Cardiac muscle cell (in vitro differentiated cells and primary cell): ENCODE results near the gene EDRF1. TPM values are rescaled to one million over a fixed set of nuclear protein-coding genes. Genes with fewer than 3 reads are reported as not detected.

Experiments
- DNase-seq, 2 donors: peaks; one replicate each; pipeline versions ENCODE4 v3.0.0 to v3.0.0-alpha.2; 2010 to 2017; ENCODE audit warnings: low read depth in 1 of 2, low spot score in 1 of 2
- H3K27ac ChIP-seq: fragments of 200-600 bp; sonication (generic); 2 replicates; pipeline ENCODE4 v1.5.1; 2016
- H3K27me3 ChIP-seq: fragments of 200-600 bp; sonication (generic); 2 replicates; pipeline ENCODE4 v1.6.0; 2016; ENCODE audit warnings: control low read depth
- H3K36me3 ChIP-seq: fragments of 200-600 bp; sonication (generic); 2 replicates; pipeline ENCODE4 v1.5.1; 2016; ENCODE audit warnings: control low read depth
- H3K4me1 ChIP-seq: fragments of 200-600 bp; sonication (generic); 2 replicates; pipeline ENCODE4 v1.8.1; 2017; ENCODE audit warnings: low read depth, mild to moderate bottlenecking, mixed run types
- H3K4me3 ChIP-seq: fragments of 200-600 bp; sonication (generic); 2 replicates; pipeline ENCODE4 v1.5.1; 2016; ENCODE audit warnings: mild to moderate bottlenecking
- H3K9me3 ChIP-seq: fragments of 200-600 bp; sonication (generic); 2 replicates; pipeline ENCODE4 v1.5.1; 2017; ENCODE audit warnings: low read depth, mild to moderate bottlenecking, control low read depth
- CTCF ChIP-seq: IDR thresholded peaks from 2 replicates; pipeline ENCODE4 v1.5.1; 2012; ENCODE audit warnings: low read depth, mild to moderate bottlenecking, low read length
- polyA plus RNA-seq: library from polyadenylated mRNA; unstranded; fragments of >200 nt; fragmentation: Nextera tagmentation; extraction: Ambion mirVana; gene quantifications from 2 replicates; pipeline ENCODE4 v1.2.1, GENCODE V29; 2016
- total RNA-seq: library from RNA; depleted of rRNA; stranded (reverse); fragments of >200 nt; gene quantifications from 2 replicates; pipeline ENCODE4 v1.2.3, GENCODE V29; 2016

EDRF1 gene
- total and polyA plus RNA-seq, 2 experiments from 2014 or later, result 10.4 to 23.8 TPM

- no peak for TF ChIP-seq CTCF
- Histone ChIP-seq H3K4me3 (no peak overlapping the region), H3K4me1 (no peaks in the 10 kb centered on the region), H3K9me3 (no peaks in the 10 kb centered on the region), H3K27ac (no peak overlapping the region), H3K27me3 (no peaks in the 10 kb centered on the region), H3K36me3 (peaks cover 55% of the 10 kb centered on the region)
- no peak for DNase-seq
Measured at GRCh38 chr10:125761961-125762360, 42.5 kb downstream of the EDRF1 start.

- Histone ChIP-seq H3K4me3 (no peak overlapping the region), H3K4me1 (no peaks in the 10 kb centered on the region), H3K36me3 (peaks cover 48% of the 10 kb centered on the region), H3K27ac (no peak overlapping the region), H3K27me3 (no peaks in the 10 kb centered on the region), H3K9me3 (no peaks in the 10 kb centered on the region)
- DNase-seq, result no peak
- no peak for TF ChIP-seq CTCF
Measured at GRCh38 chr10:125762692-125763648, 43.5 kb downstream of the EDRF1 start.

GRCh38 chr10:125765835-125766234 is 46.3 kb downstream of the EDRF1 start:
- no peaks in the 10 kb centered on the region for H3K9me3 ChIP-seq
- H3K27me3 ChIP-seq, result no peaks in the 10 kb centered on the region
- DNase-seq, result no peak
- H3K4me1 ChIP-seq, result no peaks in the 10 kb centered on the region
- H3K36me3 ChIP-seq, result peaks cover 32% of the 10 kb centered on the region
- TF ChIP-seq CTCF, result no peak
- no peak overlapping the region for H3K27ac ChIP-seq
- H3K4me3 ChIP-seq, result no peak overlapping the region

- peaks cover 28% of the 10 kb centered on the region for H3K36me3 ChIP-seq
- DNase-seq, result no peak
- H3K27me3 ChIP-seq, result no peaks in the 10 kb centered on the region
- no peak overlapping the region for H3K4me3 ChIP-seq
- no peaks in the 10 kb centered on the region for H3K9me3 ChIP-seq
- no peak overlapping the region for H3K27ac ChIP-seq
- H3K4me1 ChIP-seq, result no peaks in the 10 kb centered on the region
- TF ChIP-seq CTCF, result no peak
Measured at GRCh38 chr10:125766511-125766910, 47.0 kb downstream of the EDRF1 start.

DNA sequence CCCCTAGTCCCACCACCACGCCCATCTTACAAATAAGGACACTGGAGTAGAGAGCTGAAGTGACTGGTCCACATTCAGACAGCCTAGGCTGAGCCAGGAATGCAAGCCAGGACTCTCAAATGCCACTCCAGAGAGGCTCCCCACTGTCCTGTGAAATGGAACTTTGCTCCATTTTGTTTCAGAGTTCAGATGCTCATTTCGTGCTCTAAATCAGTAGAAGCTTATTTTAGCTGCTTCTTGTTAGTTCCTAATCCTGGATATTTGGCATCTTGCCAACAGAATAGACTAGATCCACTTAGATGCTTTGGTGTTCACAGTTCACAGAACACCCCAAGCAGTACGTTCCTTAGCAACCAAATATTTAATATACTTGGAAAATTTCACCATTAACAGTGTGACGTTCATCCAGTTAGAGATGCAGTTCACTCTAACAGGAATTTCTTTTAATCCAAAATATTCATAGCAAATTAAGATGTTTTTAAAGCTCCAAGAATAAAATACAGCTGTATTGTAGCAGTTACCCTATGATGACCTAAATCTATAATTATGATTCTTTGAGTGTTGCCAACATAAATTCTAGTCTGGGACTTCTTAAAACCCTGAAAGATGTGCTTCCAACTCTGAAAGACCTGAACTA is 48.8 kb downstream of the EDRF1 start:
- H3K9me3 ChIP-seq, result no peaks in the 10 kb centered on the region
- peak; percentile 33 to 50 for DNase-seq
- no peaks in the 10 kb centered on the region for H3K4me1 ChIP-seq
- no peak overlapping the region for H3K27ac ChIP-seq
- no peaks in the 10 kb centered on the region for H3K27me3 ChIP-seq
- peaks cover 23% of the 10 kb centered on the region for H3K36me3 ChIP-seq
- H3K4me3 ChIP-seq, result no peak overlapping the region
- TF ChIP-seq CTCF, result no peak
